Psoas muscle (tissue), 8 donors: ENCODE results near the gene IRAK4. TPM values are rescaled to one million over a fixed set of nuclear protein-coding genes. Genes with fewer than 3 reads are reported as not detected.

Experiments used
- ATAC-seq, 4 donors: fragments of 200-7000 bp; cut with Tn5 transposase; one replicate each; pipeline ENCODE4 v1.9.1; 2020; ENCODE audit warnings: moderate library complexity in 3 of 4, mild to moderate bottlenecking in 2 of 4
- DNase-seq, 2 donors: peaks; one replicate each; pipeline ENCODE4 v3.0.0-alpha.2; 2020
- H3K27ac ChIP-seq: fragments of 200-600 bp; one replicate; pipeline ENCODE4 v1.8.0; 2022
- H3K27me3 ChIP-seq, 3 donors: fragments of 200-600 bp in 1 of 3; one replicate each; pipeline versions ENCODE4 v1.6.1 to v1.8.0; 2013 to 2022; ENCODE audit warnings: low read length in 2 of 3, mild to moderate bottlenecking in 2 of 3, moderate library complexity in 1 of 3; ENCODE audit not compliant: insufficient read depth in 3 of 3
- H3K36me3 ChIP-seq, 2 donors: fragments of 200-600 bp in 1 of 2; one replicate each; pipeline versions ENCODE4 v1.6.1 to v1.8.0; 2013 to 2022; ENCODE audit warnings: low read depth in 1 of 2, mild to moderate bottlenecking in 1 of 2, moderate library complexity in 1 of 2; ENCODE audit not compliant: insufficient read depth in 1 of 2
- H3K4me1 ChIP-seq: fragments of 200-600 bp; one replicate; pipeline ENCODE4 v1.8.0; 2022
- H3K4me3 ChIP-seq: fragments of 200-600 bp; one replicate; pipeline ENCODE4 v1.8.0; 2022; ENCODE audit warnings: mild to moderate bottlenecking
- H3K9me3 ChIP-seq: fragments of 200-600 bp; one replicate; pipeline ENCODE4 v1.8.0; 2022
- WGBS, 3 donors: extraction: QIAGEN DNeasy Blood & Tissue Kit; methylation state at CpG; one replicate each; pipeline versions ENCODE4 v1.1.6 to v1.1.7; 2013; 5-methylcytosine and 5-hydroxymethylcytosine counted together
- intact Hi-C, 2 donors: fragments of 100-400 bp; cut with DNase I; formaldehyde crosslinking; loops; one replicate each; pipeline versions ENCODE4 v1.11.0 to v1.14.2; 2022
- polyA plus RNA-seq, 3 donors: library from polyadenylated mRNA; stranded (reverse); fragments of 200-250 nt; gene quantifications; one replicate each; pipeline ENCODE4 v1.2.3, GENCODE V29; 2013
- total RNA-seq, 4 donors: library from RNA; stranded (reverse); fragmentation: NEBNext Ultra II Directional in 2 of 4; extraction: Animal tissue kit (Norgen Biotek cat#: 25700) in 2 of 4; gene quantifications; one replicate each; pipeline versions ENCODE4 v1.2.1 to v1.2.4, GENCODE V29; 2021 to 2023
- TF ChIP-seq, protein P1 (sequence below): fragments of 200-600 bp; IDR thresholded peaks from one replicate; pipeline ENCODE4 v1.8.0; 2022; ENCODE audit warnings: antibody characterized with exemption
- donor health status: healthy with polysubstance abuse.
- donor health status: DM: no; HTN: no; CAD: no; lungs with moderate emphysema.
- donor health status: Bipolar disorder and iron deficiency.
- donor health status: healthy.
- donor health status: DM: yes; HTN: yes; CAD: no.
- donor health status: DM: no; HTN: no; CAD: no.
- donor health status: DM: no; HTN: no; CAD: no.
- donor health status: DM: yes; HTN: yes; CAD: no.

IRAK4 gene
- total and polyA plus RNA-seq, 7 donors = 2.2 to 4.7 (median 3.3) TPM

DNA sequence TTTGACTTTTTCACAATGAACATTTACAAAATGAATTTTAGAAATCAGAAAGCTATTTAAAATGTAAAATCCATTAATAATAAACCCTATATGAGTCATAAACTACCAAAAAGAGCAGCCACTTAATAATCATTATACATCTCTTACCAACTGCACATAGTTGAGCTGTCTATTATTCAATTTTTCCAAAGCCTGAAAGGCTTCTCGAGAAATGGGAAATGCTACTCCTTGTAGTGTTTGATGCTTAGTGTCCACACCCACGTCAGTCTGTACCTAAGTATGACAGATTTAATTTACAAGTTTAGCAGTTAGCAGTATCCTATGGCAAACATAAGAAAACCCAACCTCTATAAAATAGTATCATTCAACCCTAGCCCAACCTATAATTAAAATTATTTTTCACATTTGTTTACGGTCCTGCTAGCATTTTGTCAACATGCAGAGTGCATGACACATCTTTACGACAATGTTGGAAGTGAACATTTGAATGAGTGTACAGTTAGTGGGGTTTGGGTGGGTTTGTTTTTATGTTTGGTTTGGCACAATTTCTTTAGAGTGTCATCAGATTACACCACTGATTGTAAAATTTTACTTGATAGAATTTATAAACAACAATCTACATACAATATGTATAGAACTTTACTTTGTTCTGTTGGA is 38.9 kb downstream of the IRAK4 start:
- intact Hi-C loops = no loop called here
- 82 to 88% (median 85%) methylated on average over 4 of the region's 4 CpGs for WGBS, 3 donors
- Histone ChIP-seq H3K36me3 (peaks cover 5 to 95% of the 10 kb centered on the region in 2 donors), H3K9me3 (no peaks in the 10 kb centered on the region), H3K27me3 (no peaks in the 10 kb centered on the region), H3K4me1 (no peaks in the 10 kb centered on the region), H3K4me3 (no peak overlapping the region), H3K27ac (no peak overlapping the region)
- ATAC-seq (no peak), DNase-seq (no peak)
- TF ChIP-seq, protein P1, sequence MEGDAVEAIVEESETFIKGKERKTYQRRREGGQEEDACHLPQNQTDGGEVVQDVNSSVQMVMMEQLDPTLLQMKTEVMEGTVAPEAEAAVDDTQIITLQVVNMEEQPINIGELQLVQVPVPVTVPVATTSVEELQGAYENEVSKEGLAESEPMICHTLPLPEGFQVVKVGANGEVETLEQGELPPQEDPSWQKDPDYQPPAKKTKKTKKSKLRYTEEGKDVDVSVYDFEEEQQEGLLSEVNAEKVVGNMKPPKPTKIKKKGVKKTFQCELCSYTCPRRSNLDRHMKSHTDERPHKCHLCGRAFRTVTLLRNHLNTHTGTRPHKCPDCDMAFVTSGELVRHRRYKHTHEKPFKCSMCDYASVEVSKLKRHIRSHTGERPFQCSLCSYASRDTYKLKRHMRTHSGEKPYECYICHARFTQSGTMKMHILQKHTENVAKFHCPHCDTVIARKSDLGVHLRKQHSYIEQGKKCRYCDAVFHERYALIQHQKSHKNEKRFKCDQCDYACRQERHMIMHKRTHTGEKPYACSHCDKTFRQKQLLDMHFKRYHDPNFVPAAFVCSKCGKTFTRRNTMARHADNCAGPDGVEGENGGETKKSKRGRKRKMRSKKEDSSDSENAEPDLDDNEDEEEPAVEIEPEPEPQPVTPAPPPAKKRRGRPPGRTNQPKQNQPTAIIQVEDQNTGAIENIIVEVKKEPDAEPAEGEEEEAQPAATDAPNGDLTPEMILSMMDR = no peak

DNA sequence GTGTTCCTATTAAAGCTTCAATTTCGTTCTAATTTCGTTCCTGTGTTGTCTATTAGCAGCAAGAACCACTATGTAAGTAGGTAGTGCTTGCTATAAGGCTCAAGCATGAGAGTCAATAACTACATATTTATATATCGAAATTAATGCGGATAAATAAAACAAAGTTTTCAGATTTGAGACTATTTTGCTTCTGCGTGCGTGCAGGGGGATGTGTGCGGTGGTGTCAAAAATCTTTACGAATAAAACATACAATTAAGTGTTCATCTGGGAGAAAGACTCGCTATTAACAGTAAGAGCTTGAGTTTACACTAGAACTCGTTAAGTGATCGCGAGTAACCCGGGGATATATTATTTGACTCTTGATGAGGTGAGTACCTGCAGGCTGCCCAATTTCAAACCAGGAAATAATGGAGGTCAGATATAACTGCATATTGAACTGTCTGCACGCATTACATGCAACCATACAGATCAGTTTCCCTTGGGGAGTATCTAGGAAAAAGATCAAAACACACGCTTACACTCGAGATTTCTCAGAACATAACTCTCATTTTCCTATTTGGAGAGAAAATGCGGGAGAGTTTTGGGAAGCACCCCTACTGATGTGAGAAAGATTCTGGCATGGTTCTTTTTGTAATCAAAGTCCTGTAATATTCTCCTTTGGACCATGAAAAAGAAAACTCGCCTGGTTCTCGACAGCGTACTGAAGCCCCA is 46.6 kb downstream of the IRAK4 start:
- no peaks in the 10 kb centered on the region for H3K9me3 ChIP-seq
- TF ChIP-seq, protein P1 = no peak
- peak overlapping the region; percentile 97 for H3K27ac ChIP-seq
- H3K36me3 ChIP-seq = peaks cover 0 to 37% of the 10 kb centered on the region in 2 donors
- ATAC-seq (no peak), DNase-seq (no peak)
- peaks cover 17% of the 10 kb centered on the region for H3K4me1 ChIP-seq
- H3K27me3 ChIP-seq = no peaks in the 10 kb centered on the region
- 6 to 7% (median 6%) methylated on average over 20 of the region's 20 CpGs for WGBS, 3 donors
- H3K4me3 ChIP-seq = peak overlapping the region; percentile 96
- intact Hi-C loops = no loop called here

DNA sequence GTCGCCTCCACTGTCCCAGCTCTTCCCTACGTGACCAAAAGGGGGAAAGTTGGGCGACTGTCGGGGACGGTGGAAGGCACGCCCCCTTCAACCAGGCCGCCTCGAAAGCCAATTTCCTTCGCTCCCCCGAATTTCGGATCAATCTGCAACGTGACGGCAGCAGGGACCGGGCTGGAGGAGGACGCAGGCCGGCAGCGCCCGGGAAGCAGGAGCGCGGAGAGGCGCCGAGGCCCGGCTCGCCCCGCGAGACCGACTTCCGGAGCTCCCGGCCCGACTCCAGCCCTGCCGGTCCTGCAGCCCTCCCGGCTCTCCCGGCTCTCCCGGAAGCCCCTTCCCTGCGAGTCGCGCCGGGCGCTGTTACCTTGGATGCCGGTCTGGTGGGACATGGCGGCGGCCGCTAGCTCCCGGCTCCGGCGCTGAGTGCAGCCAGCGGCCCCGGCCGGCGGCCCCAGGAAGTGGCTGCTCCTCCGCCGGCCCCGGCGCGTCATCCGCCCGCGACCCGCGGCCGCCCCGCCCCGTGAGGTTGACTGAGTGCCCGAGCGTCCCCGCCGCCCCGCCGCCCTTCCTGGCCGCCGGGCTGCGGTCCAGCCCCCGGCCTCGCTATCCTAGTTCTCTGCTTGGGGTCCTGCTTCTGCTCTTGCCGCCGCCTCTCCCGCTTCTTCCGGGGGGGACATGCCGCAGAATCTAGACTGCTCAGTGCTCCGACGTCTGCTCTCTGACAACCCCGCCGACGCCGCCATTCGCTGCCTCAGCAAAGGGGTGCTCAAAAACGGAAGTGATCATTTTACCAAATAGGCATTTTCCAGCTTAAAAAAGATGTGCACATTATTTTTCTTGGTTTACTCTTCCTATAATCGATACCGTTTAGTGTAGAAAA is 47.3 kb downstream of the IRAK4 start, which contains the start of gene TWF1:
TWF1 (minus strand) TSS at position 458 of the 877 bp plus-strand sequence; CDS start at position 386, 72 bp downstream.
- H3K27ac ChIP-seq = peak within 1 kb of the TSS; percentile 97
- H3K36me3 ChIP-seq = peaks cover 0 to 29% of the 10 kb centered on the region in 2 donors
- intact Hi-C loops = loop anchor here in 1 of 2 donors (2.0 kb wide), 1 partner anchor 31 kb away; the partner anchor contains the start of gene TMEM117
- ATAC-seq (peak; percentile 99 to 100 (median 100)), DNase-seq (peak; percentile 91 to 93)
- TF ChIP-seq, protein P1 = no peak
- no peaks in the 10 kb centered on the region for H3K27me3 ChIP-seq
- 0 to 1% (median 1%) methylated on average over 58 to 89 of the region's 89 CpGs for WGBS, 3 donors
- H3K4me3 ChIP-seq = peak within 1 kb of the TSS; percentile 96
- no peaks in the 10 kb centered on the region for H3K9me3 ChIP-seq
- peaks cover 17% of the 10 kb centered on the region for H3K4me1 ChIP-seq

DNA sequence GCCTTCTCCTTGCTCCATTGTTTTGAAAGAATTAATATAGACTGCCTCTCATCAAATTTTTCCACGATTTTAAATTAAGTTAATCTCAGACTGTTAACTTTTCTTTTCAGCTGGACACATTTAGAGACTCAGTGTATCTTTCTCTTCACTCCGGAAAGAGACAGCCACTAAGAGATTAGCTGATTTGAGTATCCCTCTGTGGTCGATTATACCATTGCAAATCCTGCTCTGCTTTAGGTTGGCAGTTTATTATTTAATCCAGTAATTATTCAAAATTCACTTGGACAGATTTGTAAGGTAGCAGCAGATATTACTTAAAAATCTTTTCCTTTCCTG is 48.0 kb downstream of the IRAK4 start:
- WGBS, 3 donors = 1 to 11% (median 3%) methylated on average over 3 of the region's 3 CpGs
- no peaks in the 10 kb centered on the region for H3K27me3 ChIP-seq
- peaks cover 17% of the 10 kb centered on the region for H3K4me1 ChIP-seq
- intact Hi-C loops = loop anchor here in 1 of 2 donors (2.0 kb wide), 1 partner anchor 30 kb away; the partner anchor contains the start of gene TMEM117
- ATAC-seq (no peak), DNase-seq (no peak)
- no peaks in the 10 kb centered on the region for H3K9me3 ChIP-seq
- TF ChIP-seq, protein P1 = no peak
- H3K27ac ChIP-seq = peak overlapping the region; percentile 97
- peaks cover 0 to 23% of the 10 kb centered on the region in 2 donors for H3K36me3 ChIP-seq
- peak overlapping the region; percentile 96 for H3K4me3 ChIP-seq
